Measurements from ENCODE around the gene CDX1.

Gene CDX1

GRCh38 chr5:150206098-150206778, 39.7 kb downstream of the CDX1 start:
- H3K4me3 ChIP-seq (ENCODE audit: low read depth, low read length), result no peak overlapping the region
- TF ChIP-seq CTCF (IDR thresholded peaks at IDR 0.05; ENCODE audit: borderline replicate concordance, insufficient read depth, low read depth, low read length), result no peak

GRCh38 chr5:150206779-150207115, 40.2 kb downstream of the CDX1 start:
- no peak for TF ChIP-seq CTCF (IDR thresholded peaks at IDR 0.05; ENCODE audit: borderline replicate concordance, insufficient read depth, low read depth, low read length)
- H3K4me3 ChIP-seq (ENCODE audit: low read depth, low read length), result no peak overlapping the region

- H3K4me3 ChIP-seq (ENCODE audit: low read depth, low read length), result no peak overlapping the region
- TF ChIP-seq CTCF (IDR thresholded peaks at IDR 0.05; ENCODE audit: borderline replicate concordance, insufficient read depth, low read depth, low read length), result no peak
These were observed 41.9 kb downstream of the CDX1 start for GRCh38 chr5:150208187-150209098.

GRCh38 chr5:150209099-150209635, 42.6 kb downstream of the CDX1 start:
- H3K4me3 ChIP-seq (ENCODE audit: low read depth, low read length), result no peak overlapping the region
- no peak for TF ChIP-seq CTCF (IDR thresholded peaks at IDR 0.05; ENCODE audit: borderline replicate concordance, insufficient read depth, low read depth, low read length)

- TF ChIP-seq CTCF (IDR thresholded peaks at IDR 0.05; ENCODE audit: borderline replicate concordance, insufficient read depth, low read depth, low read length), result no peak
- no peak overlapping the region for H3K4me3 ChIP-seq (ENCODE audit: low read depth, low read length)
These were observed 44.1 kb downstream of the CDX1 start for GRCh38 chr5:150210644-150211043.

- TF ChIP-seq CTCF (IDR thresholded peaks at IDR 0.05; ENCODE audit: borderline replicate concordance, insufficient read depth, low read depth, low read length), result no peak
- no peak overlapping the region for H3K4me3 ChIP-seq (ENCODE audit: low read depth, low read length)
These were observed 44.8 kb downstream of the CDX1 start for GRCh38 chr5:150211156-150212030.
